Measurements from ENCODE around the gene COA4.

COA4 gene

GRCh38 chr11:73860202-73860601 lies 16.4 kb downstream of the COA4 start:
- TF ChIP-seq, protein P1, sequence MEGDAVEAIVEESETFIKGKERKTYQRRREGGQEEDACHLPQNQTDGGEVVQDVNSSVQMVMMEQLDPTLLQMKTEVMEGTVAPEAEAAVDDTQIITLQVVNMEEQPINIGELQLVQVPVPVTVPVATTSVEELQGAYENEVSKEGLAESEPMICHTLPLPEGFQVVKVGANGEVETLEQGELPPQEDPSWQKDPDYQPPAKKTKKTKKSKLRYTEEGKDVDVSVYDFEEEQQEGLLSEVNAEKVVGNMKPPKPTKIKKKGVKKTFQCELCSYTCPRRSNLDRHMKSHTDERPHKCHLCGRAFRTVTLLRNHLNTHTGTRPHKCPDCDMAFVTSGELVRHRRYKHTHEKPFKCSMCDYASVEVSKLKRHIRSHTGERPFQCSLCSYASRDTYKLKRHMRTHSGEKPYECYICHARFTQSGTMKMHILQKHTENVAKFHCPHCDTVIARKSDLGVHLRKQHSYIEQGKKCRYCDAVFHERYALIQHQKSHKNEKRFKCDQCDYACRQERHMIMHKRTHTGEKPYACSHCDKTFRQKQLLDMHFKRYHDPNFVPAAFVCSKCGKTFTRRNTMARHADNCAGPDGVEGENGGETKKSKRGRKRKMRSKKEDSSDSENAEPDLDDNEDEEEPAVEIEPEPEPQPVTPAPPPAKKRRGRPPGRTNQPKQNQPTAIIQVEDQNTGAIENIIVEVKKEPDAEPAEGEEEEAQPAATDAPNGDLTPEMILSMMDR (IDR thresholded peaks at IDR 0.05; ENCODE audit: low read depth, low read length, poor library complexity, severe bottlenecking) = no peak
- no peak for TF ChIP-seq EZH2phosphoT487 (IDR thresholded peaks at IDR 0.05; ENCODE audit: borderline replicate concordance, low read length)
- no peaks in the 10 kb centered on the region for H3K9me2 ChIP-seq (replicated peaks; ENCODE audit: control insufficient read depth, low read length)
- H3K27me3 ChIP-seq (ENCODE audit: control insufficient read depth, low read length) = no peaks in the 10 kb centered on the region
- H4K20me1 ChIP-seq (ENCODE audit: control insufficient read depth, insufficient read depth, low read depth, low read length) = no peaks in the 10 kb centered on the region
- no peak overlapping the region for H3K4me3 ChIP-seq (ENCODE audit: low read length)
- H3K4me1 ChIP-seq (ENCODE audit: control insufficient read depth, low read length) = no peaks in the 10 kb centered on the region
- no peaks in the 10 kb centered on the region for H3K9me3 ChIP-seq (ENCODE audit: control insufficient read depth, insufficient read depth, low read length)
- H3K36me3 ChIP-seq (ENCODE audit: control insufficient read depth, low read length) = peaks cover 42% of the 10 kb centered on the region
- no peaks in the 10 kb centered on the region for H3K79me2 ChIP-seq (ENCODE audit: control insufficient read depth, low read length)
- H3F3A ChIP-seq (ENCODE audit: control insufficient read depth, insufficient read depth) = no peaks in the 10 kb centered on the region; the same call in 1 of the 2 replicates
- H3K27ac ChIP-seq (ENCODE audit: low read depth, low read length) = no peak overlapping the region
- no peak overlapping the region for H3K4me2 ChIP-seq (ENCODE audit: low read length)

GRCh38 chr11:73859671-73860070 lies 17.0 kb downstream of the COA4 start:
- Histone ChIP-seq H3K79me2 (ENCODE audit: control insufficient read depth, low read length) (no peaks in the 10 kb centered on the region), H3F3A (ENCODE audit: control insufficient read depth, insufficient read depth) (no peaks in the 10 kb centered on the region; the same call in 1 of the 2 replicates), H3K36me3 (ENCODE audit: control insufficient read depth, low read length) (peaks cover 43% of the 10 kb centered on the region), H3K9me2 (replicated peaks; ENCODE audit: control insufficient read depth, low read length) (no peaks in the 10 kb centered on the region), H3K4me1 (ENCODE audit: control insufficient read depth, low read length) (no peaks in the 10 kb centered on the region), H3K4me3 (ENCODE audit: low read length) (no peak overlapping the region), H3K27me3 (ENCODE audit: control insufficient read depth, low read length) (no peaks in the 10 kb centered on the region), H4K20me1 (ENCODE audit: control insufficient read depth, insufficient read depth, low read depth, low read length) (no peaks in the 10 kb centered on the region), H3K9me3 (ENCODE audit: control insufficient read depth, insufficient read depth, low read length) (no peaks in the 10 kb centered on the region), H3K4me2 (ENCODE audit: low read length) (no peak overlapping the region), H3K27ac (ENCODE audit: low read depth, low read length) (no peak overlapping the region)
- no peak for TF ChIP-seq EZH2phosphoT487 (IDR thresholded peaks at IDR 0.05; ENCODE audit: borderline replicate concordance, low read length)
- TF ChIP-seq, protein P1 (IDR thresholded peaks at IDR 0.05; ENCODE audit: low read depth, low read length, poor library complexity, severe bottlenecking) = no peak

GRCh38 chr11:73856031-73856567 lies 20.5 kb downstream of the COA4 start:
- TF ChIP-seq, protein P1 (IDR thresholded peaks at IDR 0.05; ENCODE audit: low read depth, low read length, poor library complexity, severe bottlenecking) = no peak
- no peak for TF ChIP-seq EZH2phosphoT487 (IDR thresholded peaks at IDR 0.05; ENCODE audit: borderline replicate concordance, low read length)
- Histone ChIP-seq H4K20me1 (ENCODE audit: control insufficient read depth, insufficient read depth, low read depth, low read length) (no peaks in the 10 kb centered on the region), H3K4me3 (ENCODE audit: low read length) (no peak overlapping the region), H3K27ac (ENCODE audit: low read depth, low read length) (no peak overlapping the region), H3K36me3 (ENCODE audit: control insufficient read depth, low read length) (peaks cover 23% of the 10 kb centered on the region), H3K4me2 (ENCODE audit: low read length) (no peak overlapping the region), H3K9me3 (ENCODE audit: control insufficient read depth, insufficient read depth, low read length) (no peaks in the 10 kb centered on the region), H3F3A (ENCODE audit: control insufficient read depth, insufficient read depth) (no peaks in the 10 kb centered on the region), H3K27me3 (ENCODE audit: control insufficient read depth, low read length) (no peaks in the 10 kb centered on the region), H3K79me2 (ENCODE audit: control insufficient read depth, low read length) (no peaks in the 10 kb centered on the region), H3K9me2 (replicated peaks; ENCODE audit: control insufficient read depth, low read length) (no peaks in the 10 kb centered on the region), H3K4me1 (ENCODE audit: control insufficient read depth, low read length) (peaks cover 3% of the 10 kb centered on the region)

Measured in DOHH2 (cell line).